H7 (cell line): Measurements from ENCODE around the gene ACBD6. TPM values are rescaled to one million over a fixed set of nuclear protein-coding genes. Genes with fewer than 3 reads are reported as not detected.
"Not testable (repeated sequence)": the region's sequence is repeated elsewhere in the genome, so short reads cannot be mapped to it uniquely, and the experiment has no call there.

Experiments used
- DNase-seq: peaks from one replicate; pipeline ENCODE4 v3.0.0; 2012
- H3K27me3 ChIP-seq: 2 replicates; pipeline ENCODE4 v1.6.0; 2011; ENCODE audit warnings: mild to moderate bottlenecking, low read length; ENCODE audit not compliant: control insufficient read depth, insufficient read depth
- H3K36me3 ChIP-seq: replicated peaks from 2 replicates; pipeline ENCODE4 v1.5.1; 2011; ENCODE audit warnings: low read length; ENCODE audit not compliant: control insufficient read depth, insufficient read depth
- H3K4me3 ChIP-seq: 2 replicates; pipeline ENCODE4 v1.5.1; 2011; ENCODE audit warnings: low read depth, mild to moderate bottlenecking, control low read depth, low read length, moderate library complexity; ENCODE audit not compliant: insufficient read depth
- total RNA-seq: library from RNA; depleted of rRNA; stranded (reverse); fragments of >200 nt; shearing (Covaris generic); gene quantifications from 2 replicates; pipeline ENCODE4 v1.2.3, GENCODE V29; 2014

The ACBD6 gene
- total RNA-seq, 1 experiment from 2014 or later: 73.2 TPM

- H3K27me3 ChIP-seq: no peaks in the 10 kb centered on the region
- H3K4me3 ChIP-seq: no peak overlapping the region
- DNase-seq: no peak
- H3K36me3 ChIP-seq: no peaks in the 10 kb centered on the region
These were observed 16.3 kb downstream of the ACBD6 start for GRCh38 chr1:180486092-180486491.

- Histone ChIP-seq H3K27me3 (no peaks in the 10 kb centered on the region), H3K4me3 (no peak overlapping the region), H3K36me3 (no peaks in the 10 kb centered on the region)
- no peak for DNase-seq
These were observed 17.9 kb downstream of the ACBD6 start for GRCh38 chr1:180484490-180484889.

DNA sequence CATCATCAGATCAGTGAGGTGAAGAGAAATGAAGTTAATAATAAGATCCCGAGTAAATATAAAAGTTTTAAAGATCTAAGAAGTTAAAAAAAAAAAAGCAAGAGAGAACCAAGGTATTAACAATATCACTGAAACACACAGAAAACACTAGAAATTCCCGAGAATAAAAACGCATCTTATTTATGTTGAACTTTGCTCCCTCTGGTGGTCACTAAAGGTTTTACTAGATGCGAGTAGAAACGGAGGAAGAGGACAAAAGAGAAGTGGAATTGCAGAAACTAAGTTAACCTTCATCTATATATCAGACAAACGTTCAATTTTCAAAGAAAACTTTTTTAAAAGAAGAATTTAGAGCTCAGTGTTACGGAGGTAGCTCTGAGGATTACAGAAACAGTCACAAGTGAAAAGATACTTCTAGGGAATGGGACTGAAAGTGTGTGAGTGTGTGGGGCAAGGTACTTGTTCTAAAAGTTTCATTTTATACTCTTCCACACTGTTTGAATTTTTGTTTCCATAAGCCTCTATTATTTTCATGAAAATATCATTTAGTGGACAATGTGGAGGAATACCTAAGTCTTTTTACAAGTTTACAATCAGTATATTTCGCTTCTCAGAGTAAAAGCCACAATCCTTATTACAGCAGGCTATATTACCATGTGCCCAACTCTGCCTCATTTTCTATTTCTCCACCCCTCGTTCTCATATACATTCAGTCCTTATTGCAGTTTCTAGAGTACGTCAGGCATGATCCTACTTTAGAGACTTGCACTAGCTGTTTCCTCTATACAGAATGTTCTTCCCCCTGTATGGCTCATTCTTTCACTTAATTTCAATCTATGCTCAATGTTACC, 19.7 kb downstream of the ACBD6 start:
- no peak overlapping the region for H3K4me3 ChIP-seq
- no peak for DNase-seq
- no peaks in the 10 kb centered on the region for H3K36me3 ChIP-seq
- no peaks in the 10 kb centered on the region for H3K27me3 ChIP-seq

DNA sequence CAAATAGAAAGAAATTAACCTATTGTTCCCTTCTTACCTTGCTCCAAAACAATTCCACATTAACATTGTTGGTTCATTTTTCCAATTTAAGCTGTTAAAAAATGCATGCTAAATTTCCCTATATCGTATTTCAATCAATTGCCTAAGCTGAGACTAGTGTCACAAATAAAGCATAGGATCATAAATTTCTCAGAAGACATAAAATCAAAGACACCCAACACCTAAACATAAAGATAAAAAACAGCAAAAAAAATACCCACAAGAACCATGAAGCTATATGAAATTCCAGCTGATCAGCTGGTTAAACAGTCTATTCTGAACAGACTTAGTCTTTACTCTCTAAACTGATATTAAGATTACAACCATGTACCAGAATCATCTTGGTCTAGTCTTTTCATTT, 32.3 kb downstream of the ACBD6 start:
- no peak for DNase-seq
- H3K4me3 ChIP-seq: no peak overlapping the region
- H3K27me3 ChIP-seq: no peaks in the 10 kb centered on the region
- H3K36me3 ChIP-seq: no peaks in the 10 kb centered on the region

- Histone ChIP-seq H3K4me3 (no peak overlapping the region), H3K36me3 (no peaks in the 10 kb centered on the region), H3K27me3 (no peaks in the 10 kb centered on the region)
- no peak for DNase-seq
These were observed 34.1 kb downstream of the ACBD6 start for GRCh38 chr1:180468311-180468710.

- H3K27me3 ChIP-seq: no peaks in the 10 kb centered on the region
- no peak for DNase-seq
- H3K4me3 ChIP-seq: no peak overlapping the region
- no peaks in the 10 kb centered on the region for H3K36me3 ChIP-seq
These were observed 40.3 kb downstream of the ACBD6 start for GRCh38 chr1:180462102-180462501.

- H3K27me3 ChIP-seq, DNase-seq, H3K4me3 ChIP-seq, H3K36me3 ChIP-seq: not testable (repeated sequence)
These were observed 40.7 kb downstream of the ACBD6 start for GRCh38 chr1:180461682-180462081.

- H3K27me3 ChIP-seq: no peaks in the 10 kb centered on the region
- H3K4me3 ChIP-seq: no peak overlapping the region
- no peaks in the 10 kb centered on the region for H3K36me3 ChIP-seq
- DNase-seq: no peak
These were observed 43.6 kb downstream of the ACBD6 start for GRCh38 chr1:180458807-180459206.

GRCh38 chr1:180456191-180456590, 46.2 kb downstream of the ACBD6 start:
- Histone ChIP-seq H3K27me3 (no peaks in the 10 kb centered on the region), H3K36me3 (no peaks in the 10 kb centered on the region), H3K4me3 (no peak overlapping the region)
- DNase-seq: no peak

DNA sequence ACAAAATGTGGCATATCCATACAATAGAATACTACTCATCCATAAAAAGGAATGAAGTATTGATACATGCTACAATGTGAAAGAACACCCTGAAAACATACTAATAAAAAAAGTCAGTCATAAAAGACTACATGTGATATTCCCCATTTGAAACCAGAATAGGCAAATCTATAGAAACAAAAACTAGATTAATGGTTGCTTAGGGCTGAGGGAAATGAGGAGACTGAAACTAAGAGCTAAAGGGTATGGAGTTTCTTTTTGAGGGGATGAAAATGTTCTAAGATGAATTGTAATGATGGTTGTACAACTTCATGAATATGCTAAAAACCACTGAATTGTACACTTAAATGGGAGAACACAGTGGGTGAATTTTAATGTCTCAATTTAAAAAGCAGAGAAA, 50.9 kb downstream of the ACBD6 start:
- H3K4me3 ChIP-seq: no peak overlapping the region
- H3K36me3 ChIP-seq: no peaks in the 10 kb centered on the region
- no peaks in the 10 kb centered on the region for H3K27me3 ChIP-seq
- no peak for DNase-seq

DNA sequence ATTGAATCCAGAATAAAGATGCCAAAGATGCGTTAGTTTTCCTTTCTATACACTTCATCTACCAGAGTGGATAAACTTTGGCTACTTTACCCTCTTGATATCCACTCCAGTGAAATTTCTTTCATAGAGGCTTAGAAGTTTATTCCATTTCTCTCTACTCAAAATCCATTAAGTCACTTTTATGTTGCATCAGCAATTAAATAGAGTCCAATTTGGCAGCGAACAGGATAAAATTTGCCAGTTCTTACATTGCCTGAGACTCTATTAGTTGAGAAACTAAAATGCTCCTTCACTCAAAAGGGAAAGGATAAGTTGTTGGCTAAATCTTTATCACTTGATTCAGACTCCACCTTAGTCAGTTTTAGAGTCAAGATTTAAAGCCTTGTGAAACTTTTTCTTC, 57.9 kb downstream of the ACBD6 start:
- DNase-seq: no peak
- Histone ChIP-seq H3K27me3 (no peaks in the 10 kb centered on the region), H3K36me3 (no peaks in the 10 kb centered on the region), H3K4me3 (no peak overlapping the region)

GRCh38 chr1:180440335-180440734, 62.0 kb downstream of the ACBD6 start:
- DNase-seq: no peak
- H3K27me3 ChIP-seq: no peaks in the 10 kb centered on the region
- H3K36me3 ChIP-seq: no peaks in the 10 kb centered on the region; the same call in 1 of the 2 replicates
- H3K4me3 ChIP-seq: no peak overlapping the region

GRCh38 chr1:180435566-180435965, 66.8 kb downstream of the ACBD6 start:
- no peak for DNase-seq
- Histone ChIP-seq H3K36me3 (no peaks in the 10 kb centered on the region; the same call in 1 of the 2 replicates), H3K27me3 (no peaks in the 10 kb centered on the region), H3K4me3 (no peak overlapping the region)

DNA sequence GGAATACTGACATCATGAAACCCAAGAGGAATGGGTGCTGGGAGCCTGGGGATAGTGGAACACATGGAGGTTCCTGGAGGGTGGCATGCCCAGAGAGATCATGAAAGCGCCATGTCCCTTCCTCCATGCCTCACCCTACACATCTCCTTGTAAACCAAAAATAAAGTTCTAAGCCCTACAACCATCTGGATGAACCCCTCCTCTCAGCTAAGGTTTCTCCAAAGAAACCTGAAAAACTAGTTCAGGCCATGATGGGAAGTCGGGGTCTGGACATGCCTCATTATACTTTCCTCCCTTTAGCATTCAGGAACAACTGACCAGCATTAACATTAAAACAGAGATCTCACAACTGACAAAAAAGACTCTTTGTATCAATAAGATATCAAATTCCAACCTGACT, 68.5 kb downstream of the ACBD6 start:
- DNase-seq: no peak

GRCh38 chr1:180431683-180432082, 70.7 kb downstream of the ACBD6 start:
- no peak for DNase-seq
- H3K27me3 ChIP-seq: no peaks in the 10 kb centered on the region
- no peaks in the 10 kb centered on the region; the same call in 1 of the 2 replicates for H3K36me3 ChIP-seq
- H3K4me3 ChIP-seq: no peak overlapping the region

More for the DNA sequence above, 68.5 kb downstream of the ACBD6 start:
- Histone ChIP-seq H3K27me3 (no peaks in the 10 kb centered on the region), H3K36me3 (no peaks in the 10 kb centered on the region; the same call in 1 of the 2 replicates), H3K4me3 (no peak overlapping the region)
